Testis (tissue), 2 donors: ENCODE measurements around the gene TENT4A.

Experiments
- POLR2A ChIP-seq: fragments of 450-650 bp; IDR thresholded peaks from one replicate; pipeline ENCODE4 v1.6.1; 2017; ENCODE audit warnings: antibody characterized with exemption, mild to moderate bottlenecking, moderate library complexity
- TF ChIP-seq, protein P1 (sequence below), 3 experiments: fragments of 450-650 bp in 2 of 3; fragments of 200-600 bp in 1 of 3; sonication (generic) in 1 of 3; IDR thresholded peaks; one replicate each; pipeline ENCODE4 v1.5.1; 2016 to 2019; ENCODE audit warnings: antibody characterized with exemption in 3 of 3, mild to moderate bottlenecking in 2 of 3, moderate library complexity in 1 of 3

DNA sequence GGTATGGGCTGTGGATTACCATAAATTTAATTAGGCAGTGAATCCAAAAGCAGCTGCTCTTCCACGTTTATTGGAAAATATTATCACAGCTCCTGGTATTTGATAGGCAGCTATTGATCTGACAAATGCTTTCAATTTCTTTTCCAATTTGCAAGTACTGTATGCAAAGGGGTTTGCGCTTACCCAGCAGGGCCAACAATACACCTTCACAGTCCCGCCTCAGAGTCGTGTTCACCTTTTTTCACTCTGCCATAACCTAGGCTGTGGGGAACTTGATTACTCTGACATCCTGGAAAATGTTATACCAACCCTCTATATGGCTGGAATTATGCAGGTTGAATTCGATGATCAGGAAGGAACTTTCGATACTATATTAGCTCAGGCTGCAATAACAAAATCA, 32.3 kb upstream of the TENT4A start:
- TF ChIP-seq, protein P1, sequence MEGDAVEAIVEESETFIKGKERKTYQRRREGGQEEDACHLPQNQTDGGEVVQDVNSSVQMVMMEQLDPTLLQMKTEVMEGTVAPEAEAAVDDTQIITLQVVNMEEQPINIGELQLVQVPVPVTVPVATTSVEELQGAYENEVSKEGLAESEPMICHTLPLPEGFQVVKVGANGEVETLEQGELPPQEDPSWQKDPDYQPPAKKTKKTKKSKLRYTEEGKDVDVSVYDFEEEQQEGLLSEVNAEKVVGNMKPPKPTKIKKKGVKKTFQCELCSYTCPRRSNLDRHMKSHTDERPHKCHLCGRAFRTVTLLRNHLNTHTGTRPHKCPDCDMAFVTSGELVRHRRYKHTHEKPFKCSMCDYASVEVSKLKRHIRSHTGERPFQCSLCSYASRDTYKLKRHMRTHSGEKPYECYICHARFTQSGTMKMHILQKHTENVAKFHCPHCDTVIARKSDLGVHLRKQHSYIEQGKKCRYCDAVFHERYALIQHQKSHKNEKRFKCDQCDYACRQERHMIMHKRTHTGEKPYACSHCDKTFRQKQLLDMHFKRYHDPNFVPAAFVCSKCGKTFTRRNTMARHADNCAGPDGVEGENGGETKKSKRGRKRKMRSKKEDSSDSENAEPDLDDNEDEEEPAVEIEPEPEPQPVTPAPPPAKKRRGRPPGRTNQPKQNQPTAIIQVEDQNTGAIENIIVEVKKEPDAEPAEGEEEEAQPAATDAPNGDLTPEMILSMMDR (IDR thresholded peaks at IDR 0.05): no peak
- TF ChIP-seq POLR2A: no peak
